Fibroblast of lung (primary cell): Measurements from ENCODE around the gene DLG5. TPM values are rescaled to one million over a fixed set of nuclear protein-coding genes. Genes with fewer than 3 reads are reported as not detected.
A peak's percentile ranks its signal among the peaks of the same experiment; 100 is the strongest.

Experiments used
- DNase-seq, 2 donors: peaks; one replicate each; pipeline versions ENCODE4 v3.0.0 to v3.0.0-alpha.2; 2010; ENCODE audit warnings: low read depth in 2 of 2
- H2AFZ ChIP-seq: 2 replicates; pipeline ENCODE4 v1.5.1; 2012; ENCODE audit warnings: low read length, control low read depth, inconsistent platforms
- H3K27ac ChIP-seq: 2 replicates; pipeline ENCODE4 v1.5.1; 2011; ENCODE audit warnings: low read length, control low read depth; ENCODE audit not compliant: insufficient read depth
- H3K27me3 ChIP-seq: 2 replicates; pipeline ENCODE4 v1.5.1; 2011; ENCODE audit warnings: mild to moderate bottlenecking, low read length; ENCODE audit not compliant: control insufficient read depth, insufficient read depth
- H3K36me3 ChIP-seq: 2 replicates; pipeline ENCODE4 v1.5.1; 2011; ENCODE audit warnings: low read length; ENCODE audit not compliant: control insufficient read depth, insufficient read depth
- H3K4me1 ChIP-seq: 2 replicates; pipeline ENCODE4 v1.5.1; 2011; ENCODE audit warnings: low read length; ENCODE audit not compliant: control insufficient read depth, insufficient read depth; ENCODE audit errors: extremely low read depth
- H3K4me2 ChIP-seq: 2 replicates; pipeline ENCODE4 v1.5.1; 2011; ENCODE audit warnings: low read length, control low read depth; ENCODE audit not compliant: insufficient read depth; ENCODE audit errors: extremely low read depth
- H3K4me3 ChIP-seq, 4 experiments: fragments of 200-600 bp in 1 of 4; sonication (generic) in 1 of 4; replicated peaks in 1 of 4; 2 replicates each; pipeline ENCODE4 v1.5.1; 2011 to 2016; ENCODE audit warnings: low read length in 4 of 4, low read depth in 3 of 4, mild to moderate bottlenecking in 3 of 4, control low read depth in 2 of 4, inconsistent platforms in 1 of 4, mixed read lengths in 1 of 4; ENCODE audit not compliant: insufficient read depth in 1 of 4; ENCODE audit errors: control extremely low read depth in 1 of 4
- H3K79me2 ChIP-seq: 2 replicates; pipeline ENCODE4 v1.5.1; 2012; ENCODE audit warnings: mild to moderate bottlenecking, low read length, inconsistent platforms; ENCODE audit not compliant: control insufficient read depth, insufficient read depth
- H3K9ac ChIP-seq: 2 replicates; pipeline ENCODE4 v1.5.1; 2011; ENCODE audit warnings: mild to moderate bottlenecking, low read length, control low read depth; ENCODE audit not compliant: insufficient read depth
- H3K9me3 ChIP-seq: 2 replicates; pipeline ENCODE4 v1.5.1; 2012; ENCODE audit warnings: low read depth, low read length; ENCODE audit not compliant: control insufficient read depth, insufficient read depth
- H4K20me1 ChIP-seq: 2 replicates; pipeline ENCODE4 v1.5.1; 2011; ENCODE audit warnings: low read length; ENCODE audit not compliant: control insufficient read depth, insufficient read depth; ENCODE audit errors: extremely low read depth
- CTCF ChIP-seq, 2 donors: IDR thresholded peaks in 1 of 2; conservative IDR thresholded peaks in 1 of 2; 1 replicate in 1 of 2; 2 replicates in 1 of 2; pipeline ENCODE4 v1.5.1; 2011 to 2012; ENCODE audit warnings: low read length in 2 of 2, control low read depth in 1 of 2, inconsistent platforms in 1 of 2, low read depth in 1 of 2, mild to moderate bottlenecking in 1 of 2
- EZH2 ChIP-seq: IDR thresholded peaks from 2 replicates; pipeline ENCODE4 v1.5.1; 2012; ENCODE audit warnings: low read length, control low read depth, mild to moderate bottlenecking; ENCODE audit errors: missing control alignments
- polyA plus RNA-seq, 2 donors: library from polyadenylated mRNA; depleted of rRNA in 1 of 2; stranded (reverse) in 1 of 2; unstranded in 1 of 2; fragments of >200 nt; gene quantifications; 2 replicates each; pipeline ENCODE4 v1.2.1, GENCODE V29; 2011 to 2012; ENCODE audit warnings: missing spikeins in 1 of 2
- total RNA-seq: library from RNA; depleted of rRNA; stranded (reverse); fragments of >200 nt; gene quantifications from 2 replicates; pipeline ENCODE4 v1.2.1, GENCODE V29; 2014

Gene DLG5
- total and polyA plus RNA-seq, 2 donors (not counting 1 experiment from before 2014, with no cell fraction given) = 15.3 to 40.8 TPM

- no peak for DNase-seq
- Histone ChIP-seq H3K27me3 (peaks cover 4% of the 10 kb centered on the region), H4K20me1 (no peaks in the 10 kb centered on the region), H3K27ac (no peak overlapping the region), H3K4me2 (no peak overlapping the region), H3K79me2 (no peaks in the 10 kb centered on the region), H3K9ac (no peak overlapping the region), H3K9me3 (no peaks in the 10 kb centered on the region), H3K4me1 (no peaks in the 10 kb centered on the region), H2AFZ (no peak overlapping the region), H3K36me3 (no peaks in the 10 kb centered on the region), H3K4me3 (no peak overlapping the region)
- TF ChIP-seq CTCF (conservative IDR thresholded peaks at IDR 0.05 in 1 of 2, IDR thresholded peaks at IDR 0.05 in 1 of 2; ENCODE audit: low read depth in 1 of 2, low read length in 2 of 2) (no peak), EZH2 (no peak)
Measured at GRCh38 chr10:77955136-77955535, 28.6 kb upstream of the DLG5 start.

GRCh38 chr10:77949167-77949566, 22.6 kb upstream of the DLG5 start:
- Histone ChIP-seq H3K9ac (no peak overlapping the region), H4K20me1 (no peaks in the 10 kb centered on the region), H3K4me3 (no peak overlapping the region), H3K36me3 (no peaks in the 10 kb centered on the region), H3K4me1 (peaks cover 4% of the 10 kb centered on the region), H2AFZ (no peak overlapping the region), H3K4me2 (no peak overlapping the region), H3K27me3 (no peaks in the 10 kb centered on the region), H3K79me2 (no peaks in the 10 kb centered on the region), H3K9me3 (no peaks in the 10 kb centered on the region), H3K27ac (no peak overlapping the region)
- peak; percentile 21 to 84 for DNase-seq
- TF ChIP-seq CTCF (conservative IDR thresholded peaks at IDR 0.05 in 1 of 2, IDR thresholded peaks at IDR 0.05 in 1 of 2; ENCODE audit: low read depth in 1 of 2, low read length in 2 of 2) (no peak), EZH2 (no peak)

GRCh38 chr10:77946084-77946483, 19.5 kb upstream of the DLG5 start:
- no peaks in the 10 kb centered on the region for H4K20me1 ChIP-seq
- H3K9me3 ChIP-seq = no peaks in the 10 kb centered on the region
- no peak overlapping the region for H3K27ac ChIP-seq
- peaks cover 4% of the 10 kb centered on the region for H3K4me1 ChIP-seq
- no peak for TF ChIP-seq EZH2
- TF ChIP-seq CTCF (conservative IDR thresholded peaks at IDR 0.05 in 1 of 2, IDR thresholded peaks at IDR 0.05 in 1 of 2; ENCODE audit: low read depth in 1 of 2, low read length in 2 of 2) = no peak
- H2AFZ ChIP-seq = no peak overlapping the region
- no peaks in the 10 kb centered on the region for H3K79me2 ChIP-seq
- H3K9ac ChIP-seq = no peak overlapping the region
- H3K4me2 ChIP-seq = no peak overlapping the region
- H3K36me3 ChIP-seq = no peaks in the 10 kb centered on the region
- DNase-seq = peak; percentile 18 to 32
- no peak overlapping the region for H3K4me3 ChIP-seq
- no peaks in the 10 kb centered on the region for H3K27me3 ChIP-seq
